ENCODE data around the gene KLHDC7A.

- TF ChIP-seq, protein P1, sequence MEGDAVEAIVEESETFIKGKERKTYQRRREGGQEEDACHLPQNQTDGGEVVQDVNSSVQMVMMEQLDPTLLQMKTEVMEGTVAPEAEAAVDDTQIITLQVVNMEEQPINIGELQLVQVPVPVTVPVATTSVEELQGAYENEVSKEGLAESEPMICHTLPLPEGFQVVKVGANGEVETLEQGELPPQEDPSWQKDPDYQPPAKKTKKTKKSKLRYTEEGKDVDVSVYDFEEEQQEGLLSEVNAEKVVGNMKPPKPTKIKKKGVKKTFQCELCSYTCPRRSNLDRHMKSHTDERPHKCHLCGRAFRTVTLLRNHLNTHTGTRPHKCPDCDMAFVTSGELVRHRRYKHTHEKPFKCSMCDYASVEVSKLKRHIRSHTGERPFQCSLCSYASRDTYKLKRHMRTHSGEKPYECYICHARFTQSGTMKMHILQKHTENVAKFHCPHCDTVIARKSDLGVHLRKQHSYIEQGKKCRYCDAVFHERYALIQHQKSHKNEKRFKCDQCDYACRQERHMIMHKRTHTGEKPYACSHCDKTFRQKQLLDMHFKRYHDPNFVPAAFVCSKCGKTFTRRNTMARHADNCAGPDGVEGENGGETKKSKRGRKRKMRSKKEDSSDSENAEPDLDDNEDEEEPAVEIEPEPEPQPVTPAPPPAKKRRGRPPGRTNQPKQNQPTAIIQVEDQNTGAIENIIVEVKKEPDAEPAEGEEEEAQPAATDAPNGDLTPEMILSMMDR (IDR thresholded peaks at IDR 0.05 in 8 of 11, conservative IDR thresholded peaks at IDR 0.05 in 3 of 11): no peak
- TF ChIP-seq POLR2A (IDR thresholded peaks at IDR 0.05): no peak
Measured at GRCh38 chr1:18533259-18533658, 52.5 kb downstream of the KLHDC7A start.

All from spleen (tissue), 7 donors.